H9 (cell line): ENCODE measurements around the gene CPNE8. TPM values are rescaled to one million over a fixed set of nuclear protein-coding genes. Genes with fewer than 3 reads are reported as not detected.

Source experiments
- DNase-seq: peaks from one replicate; pipeline ENCODE4 v3.0.0-alpha.2; 2017
- H2AFZ ChIP-seq: one replicate; pipeline ENCODE4 v1.6.1; 2013; ENCODE audit warnings: mild to moderate bottlenecking, low read length, control low read depth, moderate library complexity
- H2AK5ac ChIP-seq: 2 replicates; pipeline ENCODE4 v1.6.1; 2013; ENCODE audit warnings: low read length, control low read depth, mixed read lengths; ENCODE audit not compliant: insufficient read length
- H2BK120ac ChIP-seq: one replicate; pipeline ENCODE4 v1.6.1; 2013; ENCODE audit warnings: low read depth, mild to moderate bottlenecking, low read length, control low read depth, inconsistent platforms; ENCODE audit not compliant: poor library complexity, severe bottlenecking
- H2BK12ac ChIP-seq: 2 replicates; pipeline ENCODE4 v1.6.1; 2013; ENCODE audit warnings: low read length, control low read depth, mixed read lengths, low read depth; ENCODE audit not compliant: insufficient read length
- H2BK15ac ChIP-seq: 2 replicates; pipeline ENCODE4 v1.6.1; 2013; ENCODE audit warnings: low read depth, low read length, control low read depth
- H2BK20ac ChIP-seq: one replicate; pipeline ENCODE4 v1.6.1; 2013; ENCODE audit warnings: low read depth, mild to moderate bottlenecking, low read length, control low read depth, inconsistent platforms; ENCODE audit not compliant: poor library complexity, severe bottlenecking
- H2BK5ac ChIP-seq: 2 replicates; pipeline ENCODE4 v1.6.1; 2013; ENCODE audit warnings: low read length, control low read depth, mixed read lengths; ENCODE audit not compliant: insufficient read length
- H3K14ac ChIP-seq: 2 replicates; pipeline ENCODE4 v1.6.1; 2013; ENCODE audit warnings: low read length, control low read depth; ENCODE audit not compliant: insufficient read depth
- H3K18ac ChIP-seq: 2 replicates; pipeline ENCODE4 v1.6.1; 2013; ENCODE audit warnings: low read depth, mild to moderate bottlenecking, mixed read lengths, low read length, control low read depth; ENCODE audit not compliant: insufficient read length
- H3K23ac ChIP-seq: 2 replicates; pipeline ENCODE4 v1.6.1; 2013; ENCODE audit warnings: low read length, control low read depth, mixed read lengths, low read depth; ENCODE audit not compliant: insufficient read length
- H3K23me2 ChIP-seq: 2 replicates; pipeline ENCODE4 v1.6.1; 2013; ENCODE audit warnings: low read depth, mild to moderate bottlenecking, mixed read lengths, low read length, control low read depth; ENCODE audit not compliant: insufficient read length, poor library complexity, severe bottlenecking
- H3K27ac ChIP-seq: 2 replicates; pipeline ENCODE4 v1.5.1; 2013; ENCODE audit warnings: low read length, control low read depth, mixed read lengths, low read depth; ENCODE audit not compliant: insufficient read length
- H3K27me3 ChIP-seq: 2 replicates; pipeline ENCODE4 v1.6.1; 2013; ENCODE audit warnings: low read length, control low read depth, inconsistent platforms; ENCODE audit not compliant: insufficient read depth
- H3K4ac ChIP-seq: 2 replicates; pipeline ENCODE4 v1.6.1; 2013; ENCODE audit warnings: low read depth, mild to moderate bottlenecking, control low read depth, inconsistent platforms, low read length, moderate library complexity
- H3K4me1 ChIP-seq: 2 replicates; pipeline ENCODE4 v1.6.1; 2013; ENCODE audit warnings: low read length, control low read depth, inconsistent platforms; ENCODE audit not compliant: insufficient read depth
- H3K4me2 ChIP-seq: 2 replicates; pipeline ENCODE4 v1.6.1; 2013; ENCODE audit warnings: low read length, control low read depth, mixed read lengths; ENCODE audit not compliant: insufficient read length, insufficient read depth
- H3K56ac ChIP-seq: 2 replicates; pipeline ENCODE4 v1.6.1; 2013; ENCODE audit warnings: low read depth, mild to moderate bottlenecking, mixed read lengths, low read length, control low read depth; ENCODE audit not compliant: insufficient read length
- H3K79me1 ChIP-seq: 2 replicates; pipeline ENCODE4 v1.6.1; 2013; ENCODE audit warnings: low read depth, mild to moderate bottlenecking, moderate library complexity, low read length, control low read depth, inconsistent platforms; ENCODE audit not compliant: insufficient read depth, poor library complexity, severe bottlenecking
- H3K79me2 ChIP-seq: 2 replicates; pipeline ENCODE4 v1.6.1; 2013; ENCODE audit warnings: low read length, control low read depth, inconsistent platforms; ENCODE audit not compliant: insufficient read depth
- H3K9ac ChIP-seq: 2 replicates; pipeline ENCODE4 v1.6.1; 2013; ENCODE audit warnings: low read length, control low read depth, mixed read lengths; ENCODE audit not compliant: insufficient read length; ENCODE audit errors: extremely low read depth
- H3K9me3 ChIP-seq: one replicate; pipeline ENCODE4 v1.6.1; 2013; ENCODE audit warnings: low read depth, low read length, inconsistent platforms; ENCODE audit not compliant: control insufficient read depth
- H3T11ph ChIP-seq: one replicate; pipeline ENCODE4 v1.6.1; 2013; ENCODE audit warnings: mild to moderate bottlenecking, low read length, control low read depth, inconsistent platforms
- H4K20me1 ChIP-seq: one replicate; pipeline ENCODE4 v1.6.1; 2013; ENCODE audit not compliant: control insufficient read depth, insufficient read length, insufficient read depth
- H4K5ac ChIP-seq: 2 replicates; pipeline ENCODE4 v1.6.1; 2013; ENCODE audit warnings: low read depth, mild to moderate bottlenecking, mixed read lengths, low read length, control low read depth; ENCODE audit not compliant: insufficient read length
- H4K8ac ChIP-seq: replicated peaks from 2 replicates; pipeline ENCODE4 v1.6.1; 2013; ENCODE audit warnings: low read length, control low read depth, mixed read lengths, low read depth; ENCODE audit not compliant: insufficient read length
- H4K91ac ChIP-seq: 2 replicates; pipeline ENCODE4 v1.6.1; 2013; ENCODE audit warnings: low read depth, mild to moderate bottlenecking, moderate library complexity, mixed read lengths, low read length, control low read depth; ENCODE audit not compliant: insufficient read length
- H3K27ac Mint-ChIP-seq, 3 experiments: 2 replicates in 2 of 3; 3 replicates in 1 of 3; pipeline ENCODE4 v1.8.0; 2020 to 2021; ENCODE audit warnings: mixed read lengths in 3 of 3, mild to moderate bottlenecking in 1 of 3, moderate library complexity in 1 of 3
- H3K27me3 Mint-ChIP-seq: 2 replicates; pipeline ENCODE4 v1.8.0; 2021; ENCODE audit warnings: low read depth, mild to moderate bottlenecking, moderate library complexity, mixed read lengths
- H3K36me3 Mint-ChIP-seq, 3 experiments: 2 replicates in 2 of 3; 3 replicates in 1 of 3; pipeline ENCODE4 v1.8.0; 2020 to 2021; ENCODE audit warnings: low read depth in 3 of 3, mixed read lengths in 3 of 3; ENCODE audit not compliant: insufficient read depth in 1 of 3
- H3K4me1 Mint-ChIP-seq, 2 experiments: 2 replicates each; pipeline ENCODE4 v1.8.0; 2020; ENCODE audit warnings: mixed read lengths in 2 of 2
- H3K4me3 Mint-ChIP-seq, 2 experiments: 2 replicates in 1 of 2; 3 replicates in 1 of 2; pipeline ENCODE4 v1.8.0; 2020 to 2021; ENCODE audit warnings: mild to moderate bottlenecking in 2 of 2, mixed read lengths in 2 of 2, moderate library complexity in 1 of 2
- H3K9me3 Mint-ChIP-seq, 2 experiments: 2 replicates in 1 of 2; 3 replicates in 1 of 2; pipeline ENCODE4 v1.8.0; 2020; ENCODE audit warnings: mild to moderate bottlenecking in 2 of 2, mixed read lengths in 2 of 2, moderate library complexity in 1 of 2
- CTCF ChIP-seq: fragments of 200-600 bp; sonication (generic); conservative IDR thresholded peaks from 3 replicates; pipeline ENCODE4 v1.8.0; 2021; ENCODE audit warnings: antibody characterized with exemption, mild to moderate bottlenecking
- WGBS: extraction: QIAGEN DNeasy Blood & Tissue Kit; methylation state at CpG from one replicate; pipeline ENCODE4 v1.1.7; 2013; ENCODE audit warnings: missing lambda C conversion rate, low lambda C conversion rate, mixed read lengths; ENCODE audit not compliant: insufficient read length; ENCODE audit errors: extremely low coverage; 5-methylcytosine and 5-hydroxymethylcytosine counted together
- total RNA-seq: library from RNA; stranded (reverse); gene quantifications from 2 replicates; pipeline ENCODE4 v1.2.1, GENCODE V29; 2021

CPNE8 gene
- total RNA-seq, 1 experiment from 2014 or later: 1.9 TPM

- no CpG with 5 or more reads among the region's 8 CpGs for WGBS
- H2BK12ac ChIP-seq: no peak overlapping the region
- no peak overlapping the region for H3K9ac ChIP-seq
- Mint-ChIP-seq H3K27ac (no peak overlapping the region), H3K9me3 (no peaks in the 10 kb centered on the region; a peak in 1 of 5 replicates), H3K36me3 (no peaks in the 10 kb centered on the region; a peak in 1 of 7 replicates), H3K4me1 (no peaks in the 10 kb centered on the region; a peak in 1 of 4 replicates), H3K4me3 (no peak overlapping the region), H3K27me3 (no peaks in the 10 kb centered on the region)
- no peak overlapping the region for H3K14ac ChIP-seq
- no peaks in the 10 kb centered on the region for H4K20me1 ChIP-seq
- H2AK5ac ChIP-seq: no peak overlapping the region
- H3K23me2 ChIP-seq: no peaks in the 10 kb centered on the region
- H3K27me3 ChIP-seq: no peaks in the 10 kb centered on the region
- H2BK15ac ChIP-seq: no peak overlapping the region
- no peak overlapping the region for H3K23ac ChIP-seq
- H2BK120ac ChIP-seq: no peak overlapping the region
- H4K91ac ChIP-seq: no peak overlapping the region
- no peak overlapping the region for H3K56ac ChIP-seq
- no peak overlapping the region for H2BK20ac ChIP-seq
- no peaks in the 10 kb centered on the region for H3K79me2 ChIP-seq
- no peak overlapping the region for H3T11ph ChIP-seq
- H3K4me1 ChIP-seq: no peaks in the 10 kb centered on the region
- H3K27ac ChIP-seq: no peak overlapping the region
- no peak overlapping the region for H3K18ac ChIP-seq
- H2BK5ac ChIP-seq: no peak overlapping the region
- no peak overlapping the region for H4K5ac ChIP-seq
- no peak overlapping the region for H3K4me2 ChIP-seq
- H3K4ac ChIP-seq: no peak overlapping the region
- TF ChIP-seq CTCF: no peak
- no peaks in the 10 kb centered on the region for H3K9me3 ChIP-seq
- DNase-seq: no peak
- no peak overlapping the region for H4K8ac ChIP-seq
- no peaks in the 10 kb centered on the region for H3K79me1 ChIP-seq
- no peak overlapping the region for H2AFZ ChIP-seq
These were observed 26.1 kb upstream of the CPNE8 start for GRCh38 chr12:38931461-38931860.
